Activated T-cell treated with anti-CD3 and anti-CD28 coated beads for 24 hours (primary cell): ENCODE measurements around the gene SRGAP2.
"Not testable (repeated sequence)": the region's sequence is repeated elsewhere in the genome, so short reads cannot be mapped to it uniquely, and the experiment has no call there.

Experiments used
- DNase-seq: peaks from one replicate; pipeline ENCODE4 v3.0.0-alpha.2; 2020; ENCODE audit warnings: low read depth

The SRGAP2 gene

GRCh38 chr1:206205569-206205968, 2.2 kb downstream of the SRGAP2 start:
- DNase-seq: not testable (repeated sequence)

GRCh38 chr1:206210802-206211201, 7.5 kb downstream of the SRGAP2 start:
- DNase-seq: not testable (repeated sequence)

- DNase-seq: not testable (repeated sequence)
Observed at GRCh38 chr1:206215600-206216392, 12.5 kb downstream of the SRGAP2 start.

GRCh38 chr1:206218285-206218684, 14.9 kb downstream of the SRGAP2 start:
- not testable (repeated sequence) for DNase-seq

GRCh38 chr1:206218765-206219164, 15.4 kb downstream of the SRGAP2 start:
- DNase-seq: not testable (repeated sequence)

GRCh38 chr1:206219514-206220331, 16.4 kb downstream of the SRGAP2 start:
- not testable (repeated sequence) for DNase-seq

GRCh38 chr1:206220332-206221000, 17.1 kb downstream of the SRGAP2 start:
- not testable (repeated sequence) for DNase-seq

- DNase-seq: not testable (repeated sequence)
Observed at GRCh38 chr1:206221585-206221984, 18.2 kb downstream of the SRGAP2 start.

GRCh38 chr1:206224190-206224776, 20.9 kb downstream of the SRGAP2 start:
- not testable (repeated sequence) for DNase-seq

- DNase-seq: not testable (repeated sequence)
Observed at GRCh38 chr1:206225386-206225785, 22.0 kb downstream of the SRGAP2 start.

GRCh38 chr1:206226886-206227285, 23.5 kb downstream of the SRGAP2 start:
- not testable (repeated sequence) for DNase-seq

- DNase-seq: not testable (repeated sequence)
Observed at GRCh38 chr1:206229286-206229685, 25.9 kb downstream of the SRGAP2 start.

GRCh38 chr1:206231989-206232388, 28.6 kb downstream of the SRGAP2 start:
- DNase-seq: not testable (repeated sequence)

GRCh38 chr1:206232970-206233645, 29.8 kb downstream of the SRGAP2 start:
- not testable (repeated sequence) for DNase-seq

GRCh38 chr1:206234189-206234916, 31.0 kb downstream of the SRGAP2 start:
- not testable (repeated sequence) for DNase-seq

GRCh38 chr1:206235190-206235589, 31.8 kb downstream of the SRGAP2 start:
- DNase-seq: not testable (repeated sequence)

- DNase-seq: not testable (repeated sequence)
Observed at GRCh38 chr1:206240288-206240687, 36.9 kb downstream of the SRGAP2 start.

GRCh38 chr1:206243335-206243734, 40.0 kb downstream of the SRGAP2 start:
- not testable (repeated sequence) for DNase-seq

- not testable (repeated sequence) for DNase-seq
Observed at GRCh38 chr1:206245479-206245878, 42.1 kb downstream of the SRGAP2 start.

- DNase-seq: not testable (repeated sequence)
Observed at GRCh38 chr1:206246129-206246886, 43.0 kb downstream of the SRGAP2 start.
